Body of pancreas (tissue), 4 donors: ENCODE measurements around the gene ZCCHC7.

ENCODE experiments used
- CTCF ChIP-seq, 7 experiments: fragments of 450-650 bp in 4 of 7; fragments of 200-600 bp in 3 of 7; sonication (generic) in 3 of 7; IDR thresholded peaks; one replicate each; pipeline ENCODE4 v1.5.1; 2016 to 2019; ENCODE audit warnings: antibody characterized with exemption in 7 of 7
- POLR2A ChIP-seq, 3 donors: fragments of 450-650 bp; IDR thresholded peaks; one replicate each; pipeline ENCODE4 v1.6.1; 2016; ENCODE audit warnings: antibody characterized with exemption in 3 of 3, mild to moderate bottlenecking in 2 of 3

DNA sequence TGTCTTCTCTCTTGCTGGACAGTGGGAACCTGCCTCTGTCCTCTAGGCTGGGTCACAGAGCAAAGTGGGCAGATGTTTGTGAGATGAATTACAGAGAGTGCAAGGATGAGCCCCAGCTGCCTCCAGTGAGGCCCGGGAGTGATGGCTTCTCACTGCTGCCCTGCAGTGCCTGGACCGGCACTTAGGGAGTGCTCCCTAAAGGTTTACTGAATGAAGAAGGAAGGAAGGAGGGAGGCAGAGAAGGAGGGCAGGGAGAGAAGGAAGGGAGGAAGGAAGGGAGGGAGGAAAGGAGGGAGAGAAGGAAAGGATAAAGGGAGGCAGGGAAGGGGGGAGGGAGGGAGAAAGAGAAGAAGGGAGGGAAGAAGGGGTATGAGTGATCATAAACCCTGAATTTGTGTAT is 259.5 kb downstream of the ZCCHC7 start:
- TF ChIP-seq CTCF (IDR thresholded peaks at IDR 0.05): no peak
- TF ChIP-seq POLR2A (IDR thresholded peaks at IDR 0.05): no peak
